Stimulated activated CD4-positive, alpha-beta T cell treated with anti-CD3 and anti-CD28 coated beads, Interleukin-12 subunit alpha, Interleukin-12 subunit beta, amount 100 ng/mL, for 4 hours (primary cell): Measurements from ENCODE around the gene NOP9.
"Not testable (repeated sequence)": the region's sequence is repeated elsewhere in the genome, so short reads cannot be mapped to it uniquely, and the experiment has no call there.

ENCODE experiments used
- DNase-seq: peaks from one replicate; pipeline ENCODE4 v3.0.0-alpha.2; 2020

NOP9 gene

DNA sequence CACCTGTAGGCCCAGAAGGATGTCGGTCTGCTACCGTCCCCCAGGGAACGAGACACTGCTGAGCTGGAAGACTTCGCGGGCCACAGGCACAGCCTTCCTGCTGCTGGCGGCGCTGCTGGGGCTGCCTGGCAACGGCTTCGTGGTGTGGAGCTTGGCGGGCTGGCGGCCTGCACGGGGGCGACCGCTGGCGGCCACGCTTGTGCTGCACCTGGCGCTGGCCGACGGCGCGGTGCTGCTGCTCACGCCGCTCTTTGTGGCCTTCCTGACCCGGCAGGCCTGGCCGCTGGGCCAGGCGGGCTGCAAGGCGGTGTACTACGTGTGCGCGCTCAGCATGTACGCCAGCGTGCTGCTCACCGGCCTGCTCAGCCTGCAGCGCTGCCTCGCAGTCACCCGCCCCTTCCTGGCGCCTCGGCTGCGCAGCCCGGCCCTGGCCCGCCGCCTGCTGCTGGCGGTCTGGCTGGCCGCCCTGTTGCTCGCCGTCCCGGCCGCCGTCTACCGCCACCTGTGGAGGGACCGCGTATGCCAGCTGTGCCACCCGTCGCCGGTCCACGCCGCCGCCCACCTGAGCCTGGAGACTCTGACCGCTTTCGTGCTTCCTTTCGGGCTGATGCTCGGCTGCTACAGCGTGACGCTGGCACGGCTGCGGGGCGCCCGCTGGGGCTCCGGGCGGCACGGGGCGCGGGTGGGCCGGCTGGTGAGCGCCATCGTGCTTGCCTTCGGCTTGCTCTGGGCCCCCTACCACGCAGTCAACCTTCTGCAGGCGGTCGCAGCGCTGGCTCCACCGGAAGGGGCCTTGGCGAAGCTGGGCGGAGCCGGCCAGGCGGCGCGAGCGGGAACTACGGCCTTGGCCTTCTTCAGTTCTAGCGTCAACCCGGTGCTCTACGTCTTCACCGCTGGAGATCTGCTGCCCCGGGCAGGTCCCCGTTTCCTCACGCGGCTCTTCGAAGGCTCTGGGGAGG lies 11.3 kb downstream of the NOP9 start, which contains the start of gene LTB4R:
LTB4R (plus strand) TSS at position 857 of the 959 bp plus-strand sequence. CDS start 4,150 bp downstream, outside the sequence.
- peak; percentile 50 for DNase-seq

DNA sequence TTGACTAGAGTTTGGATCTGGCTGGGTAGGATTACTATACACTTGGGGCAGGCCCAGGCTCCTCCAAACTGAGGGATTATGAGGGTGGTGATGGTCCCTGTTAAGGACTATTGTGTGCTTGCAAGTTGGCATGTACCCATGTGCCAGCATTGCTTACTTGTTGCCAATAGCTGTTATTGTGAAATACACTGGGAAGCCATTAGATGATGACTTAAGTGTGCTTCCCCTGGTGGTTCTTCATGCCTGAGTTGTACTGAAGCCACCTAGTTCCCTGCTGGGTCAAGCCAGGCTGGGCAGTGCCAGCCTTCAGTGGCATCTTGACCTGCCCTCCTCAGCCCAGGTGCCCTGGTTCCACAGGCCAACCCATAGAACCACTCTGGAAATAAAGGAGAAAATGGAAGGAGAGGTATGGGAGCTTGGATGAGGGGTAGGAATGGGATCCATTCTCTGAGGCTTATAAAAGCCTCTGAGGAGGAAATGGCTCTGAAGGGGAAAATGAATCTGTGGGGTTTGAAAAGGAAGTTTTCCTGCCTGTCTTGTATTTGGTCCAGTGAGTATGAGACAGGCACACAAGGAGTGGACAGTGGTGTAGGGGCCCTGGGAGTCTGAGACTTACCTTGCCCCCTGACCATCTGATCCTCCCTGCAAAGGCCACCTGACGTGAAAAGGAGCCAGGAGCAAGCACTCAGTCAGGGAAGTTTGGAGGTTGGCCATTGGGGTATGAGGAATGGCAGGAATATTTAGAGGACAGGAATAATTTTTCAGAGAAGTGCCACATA lies 12.4 kb downstream of the NOP9 start:
- no peak for DNase-seq

DNA sequence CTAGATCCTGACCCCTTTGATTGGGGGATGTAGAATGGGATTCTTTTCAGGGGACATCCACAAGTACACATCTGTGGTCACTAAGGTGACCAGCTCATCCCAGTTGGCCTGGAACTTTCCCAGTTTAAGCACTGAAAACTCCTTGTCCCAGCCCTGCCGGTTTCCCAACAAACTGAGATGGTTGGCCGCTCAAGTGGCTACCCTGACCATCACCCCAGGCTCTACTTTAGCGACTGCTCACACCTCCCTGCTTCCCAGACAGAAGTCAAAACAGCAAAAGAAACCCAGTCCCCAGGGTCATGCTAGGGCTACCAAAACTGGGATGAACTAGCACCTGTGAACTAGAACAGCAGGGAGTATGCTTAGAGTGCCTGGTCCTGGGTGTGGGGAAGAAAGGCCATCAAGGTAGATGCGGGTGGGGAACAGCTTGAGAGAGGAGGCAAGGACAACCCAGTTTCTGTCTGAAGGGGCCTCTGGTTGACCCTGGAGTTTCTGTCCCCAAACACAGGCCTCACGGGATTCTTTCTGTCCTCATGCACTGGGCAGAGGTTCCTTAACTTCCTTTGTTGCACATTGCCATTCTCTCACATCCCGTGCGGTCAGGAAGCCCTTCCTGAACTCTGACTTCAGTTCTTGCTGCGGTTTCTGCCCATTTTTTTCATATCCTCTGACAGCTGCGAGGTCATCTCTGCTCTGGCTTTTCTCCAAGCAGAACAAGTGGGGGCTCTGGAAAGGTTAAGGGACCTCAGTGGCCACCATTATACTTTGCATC lies 13.3 kb downstream of the NOP9 start:
- no peak for DNase-seq

DNA sequence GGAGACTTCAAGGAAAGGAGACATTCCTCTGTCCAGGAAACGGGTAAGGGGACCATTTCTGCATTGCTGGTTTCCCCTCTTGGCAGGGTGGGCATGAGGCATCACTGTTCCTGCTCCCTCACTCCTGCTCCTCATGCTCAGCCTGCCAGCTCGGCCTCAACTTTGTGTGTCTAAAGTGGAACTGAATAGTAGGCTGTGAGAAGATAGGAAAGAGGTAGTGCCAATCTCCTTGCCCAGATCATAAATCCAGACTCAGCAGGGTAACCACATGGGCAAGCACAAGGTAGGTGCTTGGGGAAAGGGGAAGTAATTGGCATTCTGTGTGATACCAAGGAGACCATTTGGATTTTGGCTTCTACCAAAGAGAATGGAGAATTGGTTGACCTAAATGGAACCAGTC lies 14.3 kb downstream of the NOP9 start:
- DNase-seq, result no peak

- no peak for DNase-seq
These were observed 14.9 kb downstream of the NOP9 start for GRCh38 chr14:24314377-24315193.

- no peak for DNase-seq
These were observed 15.7 kb downstream of the NOP9 start for GRCh38 chr14:24315243-24315806.

DNA sequence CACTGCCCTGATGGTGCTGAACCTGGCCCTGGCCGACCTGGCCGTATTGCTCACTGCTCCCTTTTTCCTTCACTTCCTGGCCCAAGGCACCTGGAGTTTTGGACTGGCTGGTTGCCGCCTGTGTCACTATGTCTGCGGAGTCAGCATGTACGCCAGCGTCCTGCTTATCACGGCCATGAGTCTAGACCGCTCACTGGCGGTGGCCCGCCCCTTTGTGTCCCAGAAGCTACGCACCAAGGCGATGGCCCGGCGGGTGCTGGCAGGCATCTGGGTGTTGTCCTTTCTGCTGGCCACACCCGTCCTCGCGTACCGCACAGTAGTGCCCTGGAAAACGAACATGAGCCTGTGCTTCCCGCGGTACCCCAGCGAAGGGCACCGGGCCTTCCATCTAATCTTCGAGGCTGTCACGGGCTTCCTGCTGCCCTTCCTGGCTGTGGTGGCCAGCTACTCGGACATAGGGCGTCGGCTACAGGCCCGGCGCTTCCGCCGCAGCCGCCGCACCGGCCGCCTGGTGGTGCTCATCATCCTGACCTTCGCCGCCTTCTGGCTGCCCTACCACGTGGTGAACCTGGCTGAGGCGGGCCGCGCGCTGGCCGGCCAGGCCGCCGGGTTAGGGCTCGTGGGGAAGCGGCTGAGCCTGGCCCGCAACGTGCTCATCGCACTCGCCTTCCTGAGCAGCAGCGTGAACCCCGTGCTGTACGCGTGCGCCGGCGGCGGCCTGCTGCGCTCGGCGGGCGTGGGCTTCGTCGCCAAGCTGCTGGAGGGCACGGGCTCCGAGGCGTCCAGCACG lies 16.4 kb downstream of the NOP9 start:
- DNase-seq, result no peak

DNA sequence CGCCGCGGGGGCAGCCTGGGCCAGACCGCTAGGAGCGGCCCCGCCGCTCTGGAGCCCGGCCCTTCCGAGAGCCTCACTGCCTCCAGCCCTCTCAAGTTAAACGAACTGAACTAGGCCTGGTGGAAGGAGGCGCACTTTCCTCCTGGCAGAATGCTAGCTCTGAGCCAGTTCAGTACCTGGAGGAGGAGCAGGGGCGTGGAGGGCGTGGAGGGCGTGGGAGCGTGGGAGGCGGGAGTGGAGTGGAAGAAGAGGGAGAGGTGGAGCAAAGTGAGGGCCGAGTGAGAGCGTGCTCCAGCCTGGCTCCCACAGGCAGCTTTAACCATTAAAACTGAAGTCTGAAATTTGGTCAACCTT lies 16.9 kb downstream of the NOP9 start:
- DNase-seq, result no peak

GRCh38 chr14:24317141-24317928 lies 17.7 kb downstream of the NOP9 start:
- no peak for DNase-seq

GRCh38 chr14:24321212-24321975 lies 21.7 kb downstream of the NOP9 start:
- no peak for DNase-seq

- DNase-seq, result no peak
These were observed 23.0 kb downstream of the NOP9 start for GRCh38 chr14:24322672-24323071.

DNA sequence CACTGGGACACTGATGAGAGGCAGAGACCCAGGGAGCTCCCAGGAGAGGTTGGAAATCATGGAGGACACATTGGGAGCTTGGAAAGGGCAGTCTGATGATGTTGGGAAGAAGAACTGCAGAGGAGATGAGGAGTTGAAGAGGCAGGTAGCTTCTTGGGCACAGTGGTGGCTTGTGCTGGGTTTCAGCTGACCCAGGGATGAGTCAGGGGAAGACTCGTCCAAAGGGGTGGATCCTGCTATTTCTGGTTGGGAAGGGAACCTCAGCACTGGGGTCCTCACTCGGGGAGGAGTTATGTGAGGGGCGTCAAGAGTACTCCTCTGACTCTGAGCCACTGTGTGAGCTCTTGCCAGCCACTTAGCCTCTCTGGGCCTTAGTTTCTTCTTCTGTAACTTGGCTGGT lies 23.7 kb downstream of the NOP9 start:
- DNase-seq, result no peak

DNA sequence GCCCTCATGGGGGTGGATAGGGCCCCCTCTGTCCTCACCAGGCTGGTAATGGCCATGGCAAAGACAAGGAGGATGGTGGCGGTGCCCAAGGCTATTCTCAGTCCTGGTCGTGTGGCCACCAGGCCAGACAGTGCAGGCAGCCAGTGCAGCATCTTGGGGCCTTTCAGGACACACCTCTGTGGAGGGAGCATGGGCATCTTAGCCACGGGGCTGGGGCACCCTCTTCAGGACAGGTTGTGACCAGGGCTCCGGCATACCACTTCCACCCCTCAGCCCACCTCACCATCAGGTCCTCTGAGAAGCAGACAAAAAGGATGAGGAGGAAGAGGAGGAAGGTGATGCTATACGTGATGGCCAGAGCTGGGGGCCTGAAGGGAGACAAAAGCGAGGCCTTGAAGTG lies 24.4 kb downstream of the NOP9 start:
- DNase-seq, result no peak

DNA sequence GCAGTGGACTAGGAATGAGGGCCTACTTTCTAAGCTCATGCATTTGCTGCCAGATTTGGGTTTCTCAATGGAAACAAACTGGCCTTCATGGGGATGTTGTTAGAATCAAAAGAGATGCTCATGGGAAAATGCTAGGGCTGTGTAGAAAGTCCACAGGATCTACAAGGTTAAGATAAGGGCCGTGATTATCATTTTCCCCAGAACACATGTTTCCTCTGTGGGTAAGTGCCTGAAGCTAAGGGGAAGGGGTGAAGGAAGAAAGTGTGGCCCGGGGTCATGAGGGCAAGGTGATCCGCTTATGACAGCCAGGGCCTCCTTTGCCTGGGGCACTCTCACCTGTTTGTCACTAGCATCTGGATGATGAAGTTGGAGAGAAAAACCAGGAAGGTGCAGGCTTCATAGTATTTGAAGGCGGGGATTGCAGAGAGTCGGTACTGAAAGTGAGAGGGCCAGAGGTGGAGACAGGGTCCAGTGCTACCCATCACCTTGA lies 25.4 kb downstream of the NOP9 start:
- no peak for DNase-seq

DNA sequence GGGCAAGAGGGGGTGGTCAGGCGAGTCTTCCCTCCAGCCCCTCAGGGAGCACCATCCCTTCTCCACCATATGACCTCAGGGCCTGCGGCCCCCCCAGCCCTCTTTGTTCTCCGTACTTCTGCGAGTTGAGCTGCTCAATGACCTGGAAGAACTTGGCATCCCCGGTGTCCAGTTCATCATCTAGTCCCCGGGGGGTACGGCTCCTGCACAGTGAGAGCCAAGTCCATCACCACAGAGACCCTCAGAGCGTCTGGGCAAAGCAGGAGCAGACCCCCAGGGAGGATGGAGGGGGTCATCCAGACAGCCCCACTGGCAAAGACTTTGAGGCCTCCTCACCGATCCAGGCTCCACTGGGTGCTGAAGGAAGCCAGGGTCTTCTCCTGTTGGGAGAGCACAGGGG lies 26.3 kb downstream of the NOP9 start:
- DNase-seq, result no peak

- no peak for DNase-seq
These were observed 27.7 kb downstream of the NOP9 start for GRCh38 chr14:24327303-24327702.

GRCh38 chr14:24327914-24328313 lies 28.3 kb downstream of the NOP9 start:
- DNase-seq, result not testable (repeated sequence)

GRCh38 chr14:24329073-24329663 lies 29.5 kb downstream of the NOP9 start:
- no peak for DNase-seq

GRCh38 chr14:24329736-24330135 lies 30.1 kb downstream of the NOP9 start:
- DNase-seq, result no peak
